H1 (cell line): ENCODE measurements around the gene MLPH. TPM values are rescaled to one million over a fixed set of nuclear protein-coding genes. Genes with fewer than 3 reads are reported as not detected.

Experiments
- CTCF ChIA-PET: fragments of 300-600 bp; sonication (Branson Sonifier 250); formaldehyde crosslinking; loops from one replicate; lab custom pipeline; 2021; ENCODE audit not compliant: partially characterized antibody; lab: Charles Lee
- POLR2A ChIA-PET: fragments of 300-600 bp; sonication (Branson Sonifier 250); formaldehyde crosslinking; loops from one replicate; lab custom pipeline; 2021; ENCODE audit warnings: inconsistent platforms; ENCODE audit not compliant: partially characterized antibody; lab: Charles Lee
- DNase-seq, 2 experiments: peaks; one replicate each; pipeline versions ENCODE4 v3.0.0 to v3.0.0-alpha.2; 2010 to 2022; ENCODE audit warnings: low spot score in 2 of 2, low read depth in 1 of 2, mixed read lengths in 1 of 2
- FAIRE-seq: peaks from 2 replicates; lab custom pipeline; 2011; peaks lifted over from hg19 to GRCh38; lab: Jason Lieb, UNC
- H2AFZ ChIP-seq: 2 replicates; pipeline ENCODE4 v1.8.1; 2012; ENCODE audit warnings: low read length, inconsistent platforms
- H2AK5ac ChIP-seq: 2 replicates; pipeline ENCODE4 v1.6.1; 2013; ENCODE audit warnings: low read depth, low read length
- H2BK120ac ChIP-seq: replicated peaks from 2 replicates; pipeline ENCODE3; 2013; ENCODE audit warnings: low read depth, low read length, inconsistent platforms
- H2BK12ac ChIP-seq: 2 replicates; pipeline ENCODE4 v1.6.1; 2013; ENCODE audit warnings: low read depth, low read length
- H2BK15ac ChIP-seq: 2 replicates; pipeline ENCODE4 v1.6.1; 2013; ENCODE audit warnings: low read length
- H2BK20ac ChIP-seq: 2 replicates; pipeline ENCODE4 v1.6.1; 2013; ENCODE audit warnings: low read length
- H2BK5ac ChIP-seq: 2 replicates; pipeline ENCODE4 v1.6.1; 2013; ENCODE audit warnings: low read depth, low read length
- H3K14ac ChIP-seq: 2 replicates; pipeline ENCODE4 v1.6.1; 2013; ENCODE audit warnings: inconsistent platforms; ENCODE audit not compliant: insufficient read length
- H3K18ac ChIP-seq: 2 replicates; pipeline ENCODE4 v1.6.1; 2013; ENCODE audit warnings: low read length; ENCODE audit errors: extremely low read depth
- H3K23ac ChIP-seq: 2 replicates; pipeline ENCODE4 v1.6.1; 2013; ENCODE audit warnings: inconsistent platforms; ENCODE audit not compliant: insufficient read length
- H3K23me2 ChIP-seq: 2 replicates; pipeline ENCODE4 v1.6.1; 2013; ENCODE audit warnings: low read depth, low read length
- H3K27ac ChIP-seq: 2 replicates; pipeline ENCODE4 v1.6.1; 2011; ENCODE audit warnings: low read depth, low read length, inconsistent platforms
- H3K27me3 ChIP-seq, 4 experiments: replicated peaks in 1 of 4; 1 replicate in 1 of 4; 2 replicates in 3 of 4; pipeline versions ENCODE4 v1.6.1 to v1.8.1; 2011 to 2013; ENCODE audit warnings: low read length in 3 of 4, mild to moderate bottlenecking in 3 of 4, inconsistent platforms in 2 of 4, mixed read lengths in 2 of 4, moderate library complexity in 1 of 4; ENCODE audit not compliant: control insufficient read depth in 3 of 4, insufficient read depth in 3 of 4; ENCODE audit errors: extremely low read depth in 1 of 4
- H3K36me3 ChIP-seq, 4 experiments: 2 replicates each; pipeline versions ENCODE4 v1.6.1 to v1.8.1; 2011 to 2013; ENCODE audit warnings: mild to moderate bottlenecking in 4 of 4, low read length in 3 of 4, moderate library complexity in 2 of 4, control low read depth in 1 of 4, inconsistent platforms in 1 of 4; ENCODE audit not compliant: insufficient read depth in 4 of 4, control insufficient read depth in 2 of 4
- H3K4ac ChIP-seq: replicated peaks from 2 replicates; pipeline ENCODE3; 2013; ENCODE audit warnings: low read length, low read depth, mixed read lengths, inconsistent platforms; ENCODE audit not compliant: insufficient read length
- H3K4me1 ChIP-seq, 4 experiments: replicated peaks in 1 of 4; 1 replicate in 1 of 4; 2 replicates in 3 of 4; pipeline versions ENCODE4 v1.6.1 to v1.8.1; 2011 to 2013; ENCODE audit warnings: low read length in 3 of 4, inconsistent platforms in 2 of 4, mixed read lengths in 1 of 4; ENCODE audit not compliant: insufficient read depth in 4 of 4, control insufficient read depth in 3 of 4
- H3K4me2 ChIP-seq, 2 experiments: 2 replicates each; pipeline versions ENCODE4 v1.6.1 to v1.8.1; 2011 to 2013; ENCODE audit warnings: low read depth in 2 of 2, low read length in 2 of 2, control low read depth in 1 of 2, inconsistent platforms in 1 of 2, mild to moderate bottlenecking in 1 of 2; ENCODE audit not compliant: insufficient read depth in 1 of 2
- H3K4me3 ChIP-seq, 4 experiments: fragments of 200-600, 300-600 bp in 1 of 4; sonication (generic), shearing (Covaris generic), sonication (Bioruptor Twin) in 1 of 4; 2 replicates each; pipeline versions ENCODE4 v1.5.1 to v1.8.1; 2011 to 2016; ENCODE audit warnings: low read length in 4 of 4, low read depth in 3 of 4, control low read depth in 2 of 4, inconsistent platforms in 2 of 4, mild to moderate bottlenecking in 2 of 4, mixed read lengths in 1 of 4, moderate library complexity in 1 of 4; ENCODE audit not compliant: insufficient read depth in 2 of 4; ENCODE audit errors: extremely low read depth in 1 of 4
- H3K56ac ChIP-seq: replicated peaks from 2 replicates; pipeline ENCODE3; 2013; ENCODE audit warnings: low read depth, mild to moderate bottlenecking, mixed read lengths, low read length, inconsistent platforms; ENCODE audit not compliant: insufficient read length
- H3K79me1 ChIP-seq: 2 replicates; pipeline ENCODE4 v1.6.1; 2013; ENCODE audit warnings: low read depth, low read length, control low read depth
- H3K79me2 ChIP-seq, 2 experiments: 2 replicates each; pipeline versions ENCODE4 v1.6.1 to v1.8.1; 2012 to 2013; ENCODE audit warnings: low read length in 2 of 2, mild to moderate bottlenecking in 2 of 2, inconsistent platforms in 1 of 2; ENCODE audit not compliant: insufficient read depth in 2 of 2, control insufficient read depth in 1 of 2
- H3K9ac ChIP-seq, 4 experiments: replicated peaks in 1 of 4; 1 replicate in 1 of 4; 2 replicates in 3 of 4; pipeline versions ENCODE4 v1.6.1 to v1.8.1; 2011 to 2013; ENCODE audit warnings: low read depth in 3 of 4, low read length in 3 of 4, control low read depth in 2 of 4, mild to moderate bottlenecking in 2 of 4, moderate library complexity in 2 of 4, inconsistent platforms in 1 of 4; ENCODE audit errors: extremely low read depth in 1 of 4
- H3K9me3 ChIP-seq, 2 experiments: 2 replicates each; pipeline versions ENCODE4 v1.6.1 to v1.8.1; 2012 to 2013; ENCODE audit warnings: mild to moderate bottlenecking in 2 of 2, moderate library complexity in 2 of 2, control low read depth in 1 of 2, inconsistent platforms in 1 of 2, low read depth in 1 of 2, low read length in 1 of 2, mixed read lengths in 1 of 2; ENCODE audit not compliant: insufficient read depth in 2 of 2
- H4K20me1 ChIP-seq, 2 experiments: replicated peaks in 1 of 2; 2 replicates each; pipeline versions ENCODE3 to v1.8.1; 2011 to 2013; ENCODE audit warnings: inconsistent platforms in 2 of 2, low read length in 2 of 2, mild to moderate bottlenecking in 1 of 2; ENCODE audit not compliant: insufficient read depth in 2 of 2, control insufficient read depth in 1 of 2
- H4K5ac ChIP-seq: 2 replicates; pipeline ENCODE4 v1.6.1; 2013; ENCODE audit warnings: low read length, low read depth, mixed read lengths, inconsistent platforms; ENCODE audit not compliant: insufficient read length
- H4K8ac ChIP-seq: 2 replicates; pipeline ENCODE4 v1.8.0; 2013; ENCODE audit warnings: mild to moderate bottlenecking, moderate library complexity, low read length, inconsistent platforms; ENCODE audit not compliant: insufficient read depth; ENCODE audit errors: extremely low read depth
- H4K91ac ChIP-seq: replicated peaks from 2 replicates; pipeline ENCODE3; 2013; ENCODE audit warnings: low read length, mixed read lengths, inconsistent platforms; ENCODE audit not compliant: insufficient read length
- BACH1 ChIP-seq: IDR thresholded peaks from 2 replicates; pipeline ENCODE4 v1.6.1; 2012; ENCODE audit warnings: low read length, improper control_type of control experiment
- CTBP2 ChIP-seq: IDR thresholded peaks from 2 replicates; pipeline ENCODE4 v1.7.0; 2011; ENCODE audit warnings: borderline replicate concordance, mild to moderate bottlenecking, moderate library complexity, mixed read lengths, low read length; ENCODE audit not compliant: insufficient read depth, insufficient read length
- EP300 ChIP-seq, 2 experiments: IDR thresholded peaks; 1 replicate in 1 of 2; 2 replicates in 1 of 2; pipeline ENCODE4 v1.6.1; 2011 to 2012; ENCODE audit warnings: low read depth in 2 of 2, low read length in 2 of 2, mild to moderate bottlenecking in 2 of 2, borderline replicate concordance in 1 of 2, inconsistent platforms in 1 of 2, moderate library complexity in 1 of 2
- GTF2F1 ChIP-seq: IDR thresholded peaks from 2 replicates; pipeline ENCODE4 v1.6.1; 2012; ENCODE audit warnings: low read depth, low read length, improper control_type of control experiment, borderline replicate concordance
- MAFK ChIP-seq: IDR thresholded peaks from 2 replicates; pipeline ENCODE4 v1.6.1; 2012; ENCODE audit warnings: low read depth, mild to moderate bottlenecking, improper control_type of control experiment, low read length
- MAX ChIP-seq: IDR thresholded peaks from 2 replicates; pipeline ENCODE4 v1.6.1; 2012; ENCODE audit warnings: inconsistent platforms
- RAD21 ChIP-seq, 2 experiments: IDR thresholded peaks in 1 of 2; conservative IDR thresholded peaks in 1 of 2; 2 replicates each; pipeline ENCODE4 v1.6.1; 2011; ENCODE audit warnings: low read depth in 2 of 2, low read length in 2 of 2, improper control_type of control experiment in 1 of 2, inconsistent platforms in 1 of 2, mild to moderate bottlenecking in 1 of 2, moderate library complexity in 1 of 2
- RNF2 ChIP-seq: fragments of 200-900, 300-1000 bp; sonication (generic); IDR thresholded peaks from 2 replicates; pipeline ENCODE4 v1.7.1; 2016; ENCODE audit warnings: borderline replicate concordance, low read depth, mild to moderate bottlenecking, antibody characterized with exemption, low read length; ENCODE audit not compliant: poor library complexity, severe bottlenecking; ENCODE audit errors: missing control alignments
- SAP30 ChIP-seq: fragments of 300-600 bp; sonication (generic); IDR thresholded peaks from 2 replicates; pipeline ENCODE4 v1.7.1; 2012; ENCODE audit warnings: low read length, moderate library complexity, mild to moderate bottlenecking, inconsistent platforms; ENCODE audit not compliant: insufficient read depth, insufficient replicate concordance
- TEAD4 ChIP-seq: IDR thresholded peaks from 2 replicates; pipeline ENCODE4 v1.6.1; 2012; ENCODE audit warnings: low read depth, low read length, inconsistent platforms, mixed read lengths
- WGBS, 2 experiments: shearing (Covaris generic) in 1 of 2; methylation state at CpG; one replicate each; pipeline versions ENCODE4 v1.1.6 to v1.1.7; 2013 to 2015; ENCODE audit warnings: low lambda C conversion rate in 2 of 2, mixed read lengths in 2 of 2, inconsistent platforms in 1 of 2, low coverage in 1 of 2, missing lambda C conversion rate in 1 of 2; ENCODE audit not compliant: insufficient replicate concordance in 2 of 2, insufficient coverage in 1 of 2, insufficient read length in 1 of 2; ENCODE audit errors: extremely low coverage in 1 of 2, missing lambda C conversion rate in 1 of 2; 5-methylcytosine and 5-hydroxymethylcytosine counted together
- polyA plus RNA-seq, 7 experiments: library from polyadenylated mRNA; depleted of rRNA in 3 of 7; stranded (reverse) in 5 of 7; unstranded in 2 of 7; fragments of >200 nt in 5 of 7; fragments of 200-250 nt in 2 of 7; gene quantifications; 1 replicate in 5 of 7; 2 replicates in 1 of 7; 4 replicates in 1 of 7; pipeline versions ENCODE4 v1.2.1 to v1.2.3, GENCODE V29; 2011 to 2013; ENCODE audit warnings: missing spikeins in 2 of 7, mixed read lengths in 2 of 7
- total RNA-seq: library from RNA; stranded (reverse); fragmentation: NEBNext Ultra II Directional; extraction: Animal tissue kit (Norgen Biotek cat#: 25700); gene quantifications from 2 replicates; pipeline ENCODE4 v1.2.1, GENCODE V29; 2021

MLPH gene
- total and polyA plus RNA-seq, 2 of the 8 experiments (the other 6 are each of a cell fraction or from before 2014, with no cell fraction given), result 12.7 to 17.0 TPM

DNA sequence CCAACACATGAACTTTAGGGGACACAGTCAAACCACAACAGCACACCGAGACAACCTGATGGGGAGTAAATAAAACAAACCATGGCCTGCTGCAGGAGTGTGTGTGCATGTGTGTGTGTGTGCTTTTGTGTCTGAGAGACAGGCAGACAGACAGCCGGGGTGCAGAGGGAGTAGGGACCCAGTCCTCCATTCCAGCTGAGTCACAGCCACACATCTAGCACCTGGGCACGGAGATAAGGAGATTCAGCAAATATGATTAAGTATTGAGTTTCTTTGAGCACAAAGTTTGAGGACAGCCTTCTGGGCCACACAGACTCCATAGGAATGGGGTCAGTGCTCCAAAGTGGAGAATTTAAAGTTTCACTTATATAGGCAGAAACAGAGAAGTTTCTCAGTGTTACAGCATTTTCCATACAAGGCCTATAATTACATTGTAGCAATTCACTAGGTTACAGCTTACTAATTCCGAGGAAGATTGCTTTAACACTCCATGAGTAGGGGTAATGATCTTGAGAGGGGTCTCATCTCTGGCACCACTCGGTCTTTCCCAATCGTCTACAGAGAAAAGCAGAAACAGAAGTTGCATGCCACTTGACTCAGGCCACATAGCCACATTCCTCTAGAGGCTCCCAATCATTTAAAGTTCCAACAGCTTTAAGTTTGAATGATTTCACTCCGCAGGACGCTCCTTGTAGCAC lies 48.5 kb downstream of the MLPH start:
- ChIA-PET POLR2A (interaction anchor here (1.0 to 1.8 kb wide), 3 partner anchors 8 to 37 kb away, joined by 3 to 4 read pairs (median 4); no protein-coding TSS in a partner anchor), CTCF (interaction anchor here (1.1 kb wide), 1 partner anchor 10 kb away, joined by 4 read pairs; no protein-coding TSS in a partner anchor)
- TF ChIP-seq BACH1 (no peak), RNF2 (no peak), RAD21 (IDR thresholded peaks at IDR 0.05 in 1 of 2, conservative IDR thresholded peaks at IDR 0.05 in 1 of 2; ENCODE audit: low read depth in 2 of 2, low read length in 2 of 2) (no peak), SAP30 (no peak), MAFK (no peak), GTF2F1 (no peak), TEAD4 (no peak), EP300 (IDR thresholded peaks at IDR 0.05; ENCODE audit: borderline replicate concordance in 1 of 2, low read depth in 2 of 2, low read length in 2 of 2) (no peak), CTBP2 (no peak), MAX (no peak)

More for the DNA sequence above, 48.5 kb downstream of the MLPH start:
- peaks cover 2% of the 10 kb centered on the region; the same call in 1 of the 2 replicates for H3K79me1 ChIP-seq
- no peak overlapping the region for H4K8ac ChIP-seq
- H4K5ac ChIP-seq, result no peak overlapping the region
- H4K20me1 ChIP-seq, result peaks cover 0 to 2% of the 10 kb centered on the region in 2 experiments
- no peak overlapping the region for H3K4me2 ChIP-seq
- no peaks in the 10 kb centered on the region; a peak in 1 of 7 replicates for H3K4me1 ChIP-seq
- H2AK5ac ChIP-seq, result no peak overlapping the region
- H3K23me2 ChIP-seq, result no peaks in the 10 kb centered on the region
- no peak overlapping the region for H2BK20ac ChIP-seq
- H2BK15ac ChIP-seq, result no peak overlapping the region
- H3K23ac ChIP-seq, result no peak overlapping the region
- no peak for FAIRE-seq
- no peak overlapping the region for H3K4me3 ChIP-seq
- H3K9ac ChIP-seq, result no peak overlapping the region
- no peak overlapping the region for H3K4ac ChIP-seq
- H3K36me3 ChIP-seq, result no peaks in the 10 kb centered on the region
- no peak overlapping the region for H4K91ac ChIP-seq
- H3K27ac ChIP-seq, result no peak overlapping the region
- DNase-seq, result no peak
- H3K14ac ChIP-seq, result no peak overlapping the region
- H2BK12ac ChIP-seq, result no peak overlapping the region
- no peaks in the 10 kb centered on the region for H3K27me3 ChIP-seq
- H3K9me3 ChIP-seq, result no peaks in the 10 kb centered on the region
- H3K79me2 ChIP-seq, result no peaks in the 10 kb centered on the region
- H2BK5ac ChIP-seq, result no peak overlapping the region
- no peak overlapping the region for H2BK120ac ChIP-seq
- no peak overlapping the region for H3K18ac ChIP-seq
- no peak overlapping the region for H3K56ac ChIP-seq
- WGBS, 2 experiments, result 93% methylated on average over 8 of the region's 8 CpGs; no CpG with 5 or more reads in 1 of the 2 experiments
- no peak overlapping the region for H2AFZ ChIP-seq
